ENCODE measurements around the gene MDH2. TPM values are rescaled to one million over a fixed set of nuclear protein-coding genes. Genes with fewer than 3 reads are reported as not detected.

The MDH2 gene
- total and polyA plus RNA-seq, 2 experiments from 2014 or later, result 150 to 180 TPM

DNA sequence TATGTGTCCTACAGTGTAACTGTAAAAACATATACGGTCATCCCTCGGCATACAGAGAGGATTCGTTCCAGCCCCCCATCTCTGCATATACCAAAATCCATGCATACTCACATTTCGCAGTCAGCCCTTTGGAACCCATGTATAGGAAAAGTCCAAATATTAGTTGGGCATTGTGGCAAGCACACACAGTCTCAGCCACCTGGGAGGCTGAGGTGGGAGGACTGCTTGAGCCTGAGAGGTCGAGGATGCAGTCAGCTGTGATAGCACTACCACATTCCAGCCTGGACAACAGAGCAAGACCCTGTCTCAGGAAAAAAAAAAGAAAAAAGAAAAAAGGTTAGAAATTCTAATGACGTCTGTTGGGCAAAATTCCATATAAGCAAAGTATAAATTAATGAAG, 29.1 kb downstream of the MDH2 start:
- Histone ChIP-seq H3K4me2 (no peak overlapping the region), H3F3A (replicated peaks; ENCODE audit: low read depth) (no peaks in the 10 kb centered on the region), H3K27ac (ENCODE audit: low read depth) (no peak overlapping the region), H3K4me3 (no peak overlapping the region), H3K79me2 (replicated peaks; ENCODE audit: insufficient read depth) (no peaks in the 10 kb centered on the region), H3K9me2 (ENCODE audit: insufficient read depth) (no peaks in the 10 kb centered on the region), H2AFZ (no peak overlapping the region), H3K4me1 (ENCODE audit: insufficient read depth) (no peaks in the 10 kb centered on the region), H3K36me3 (ENCODE audit: insufficient read depth) (no peaks in the 10 kb centered on the region), H3K27me3 (ENCODE audit: insufficient read depth) (no peaks in the 10 kb centered on the region), H4K20me1 (replicated peaks; ENCODE audit: insufficient read depth) (no peaks in the 10 kb centered on the region)
- peaks cover 2% of the 10 kb centered on the region; the same call in 2 of the 3 replicates for H3K4me1 Mint-ChIP-seq
- TF ChIP-seq JUNB (IDR thresholded peaks at IDR 0.05; ENCODE audit: unreplicated experiment) (no peak), ZNF331 (CRISPR knock-in tag; IDR thresholded peaks at IDR 0.05; ENCODE audit: low read depth) (no peak), ZNF114 (CRISPR knock-in tag; IDR thresholded peaks at IDR 0.05) (no peak), NANOG (IDR thresholded peaks at IDR 0.05; ENCODE audit: borderline replicate concordance) (no peak)
- H3K27me3 Mint-ChIP-seq (ENCODE audit: insufficient read depth, low read depth, poor library complexity), result peaks cover 3% of the 10 kb centered on the region
- ATAC-seq (no peak), DNase-seq (ENCODE audit: low spot score) (no peak)
- no peaks in the 10 kb centered on the region; the same call in 2 of the 3 replicates for H3K36me3 Mint-ChIP-seq (ENCODE audit: low read depth)
- no peak overlapping the region for H3K4me3 Mint-ChIP-seq
- no peak overlapping the region for H3K27ac Mint-ChIP-seq
- H3K9me3 Mint-ChIP-seq, result no peaks in the 10 kb centered on the region; the same call in 2 of the 3 replicates

DNA sequence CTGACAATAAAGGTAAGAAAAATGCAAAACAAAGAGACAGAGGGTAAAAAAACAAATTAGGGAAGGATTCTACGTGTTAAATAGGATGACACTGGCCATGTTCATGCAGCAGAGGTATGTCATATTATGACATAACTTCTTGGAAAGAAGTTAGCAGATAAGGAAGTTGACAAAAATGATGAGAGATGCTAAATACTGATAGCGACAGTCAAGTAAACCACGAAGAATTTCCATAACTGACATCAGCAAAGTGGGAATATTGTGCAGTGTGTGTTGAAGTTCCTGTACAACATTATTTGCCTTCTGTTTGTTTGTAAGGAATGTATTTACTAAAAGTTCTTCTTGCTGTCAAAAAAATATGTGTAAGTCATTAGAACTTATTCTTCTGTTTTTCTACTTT, 29.5 kb downstream of the MDH2 start:
- H3K36me3 ChIP-seq (ENCODE audit: insufficient read depth), result no peaks in the 10 kb centered on the region
- no peak overlapping the region for H2AFZ ChIP-seq
- no peaks in the 10 kb centered on the region for H3K4me1 ChIP-seq (ENCODE audit: insufficient read depth)
- peaks cover 2% of the 10 kb centered on the region; the same call in 2 of the 3 replicates for H3K4me1 Mint-ChIP-seq
- no peak overlapping the region for H3K4me2 ChIP-seq
- H3K36me3 Mint-ChIP-seq (ENCODE audit: low read depth), result no peaks in the 10 kb centered on the region; the same call in 2 of the 3 replicates
- no peak overlapping the region for H3K4me3 ChIP-seq
- no peak for ATAC-seq
- no peaks in the 10 kb centered on the region for H3K27me3 Mint-ChIP-seq (ENCODE audit: insufficient read depth, low read depth, poor library complexity)
- no peak for DNase-seq (ENCODE audit: low spot score)
- no peak overlapping the region for H3K27ac ChIP-seq (ENCODE audit: low read depth)
- H3K27me3 ChIP-seq (ENCODE audit: insufficient read depth), result no peaks in the 10 kb centered on the region
- no peaks in the 10 kb centered on the region for H4K20me1 ChIP-seq (replicated peaks; ENCODE audit: insufficient read depth)
- H3F3A ChIP-seq (replicated peaks; ENCODE audit: low read depth), result no peaks in the 10 kb centered on the region
- H3K9me3 Mint-ChIP-seq, result no peaks in the 10 kb centered on the region; the same call in 2 of the 3 replicates
- H3K79me2 ChIP-seq (replicated peaks; ENCODE audit: insufficient read depth), result no peaks in the 10 kb centered on the region
- H3K27ac Mint-ChIP-seq, result no peak overlapping the region
- H3K4me3 Mint-ChIP-seq, result no peak overlapping the region
- no peaks in the 10 kb centered on the region for H3K9me2 ChIP-seq (ENCODE audit: insufficient read depth)
- TF ChIP-seq POLR2AphosphoS5 (IDR thresholded peaks at IDR 0.05; ENCODE audit: low read depth) (no peak), ZNF331 (CRISPR knock-in tag; IDR thresholded peaks at IDR 0.05; ENCODE audit: low read depth) (no peak), ZNF114 (CRISPR knock-in tag; IDR thresholded peaks at IDR 0.05) (no peak), CREB1 (CRISPR knock-in tag; IDR thresholded peaks at IDR 0.05; ENCODE audit: low read depth) (no peak), EZH2phosphoT487 (IDR thresholded peaks at IDR 0.05; ENCODE audit: unreplicated experiment) (no peak), NANOG (IDR thresholded peaks at IDR 0.05; ENCODE audit: borderline replicate concordance) (no peak), EZH2 (IDR thresholded peaks at IDR 0.05; ENCODE audit: low read depth, unreplicated experiment) (no peak), STAT1 (IDR thresholded peaks at IDR 0.05; ENCODE audit: unreplicated experiment) (no peak)
- TF ChIP-seq, protein P1, sequence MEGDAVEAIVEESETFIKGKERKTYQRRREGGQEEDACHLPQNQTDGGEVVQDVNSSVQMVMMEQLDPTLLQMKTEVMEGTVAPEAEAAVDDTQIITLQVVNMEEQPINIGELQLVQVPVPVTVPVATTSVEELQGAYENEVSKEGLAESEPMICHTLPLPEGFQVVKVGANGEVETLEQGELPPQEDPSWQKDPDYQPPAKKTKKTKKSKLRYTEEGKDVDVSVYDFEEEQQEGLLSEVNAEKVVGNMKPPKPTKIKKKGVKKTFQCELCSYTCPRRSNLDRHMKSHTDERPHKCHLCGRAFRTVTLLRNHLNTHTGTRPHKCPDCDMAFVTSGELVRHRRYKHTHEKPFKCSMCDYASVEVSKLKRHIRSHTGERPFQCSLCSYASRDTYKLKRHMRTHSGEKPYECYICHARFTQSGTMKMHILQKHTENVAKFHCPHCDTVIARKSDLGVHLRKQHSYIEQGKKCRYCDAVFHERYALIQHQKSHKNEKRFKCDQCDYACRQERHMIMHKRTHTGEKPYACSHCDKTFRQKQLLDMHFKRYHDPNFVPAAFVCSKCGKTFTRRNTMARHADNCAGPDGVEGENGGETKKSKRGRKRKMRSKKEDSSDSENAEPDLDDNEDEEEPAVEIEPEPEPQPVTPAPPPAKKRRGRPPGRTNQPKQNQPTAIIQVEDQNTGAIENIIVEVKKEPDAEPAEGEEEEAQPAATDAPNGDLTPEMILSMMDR (conservative IDR thresholded peaks at IDR 0.05; ENCODE audit: low read depth in 2 of 2), result no peak
- TF ChIP-seq, protein P2, sequence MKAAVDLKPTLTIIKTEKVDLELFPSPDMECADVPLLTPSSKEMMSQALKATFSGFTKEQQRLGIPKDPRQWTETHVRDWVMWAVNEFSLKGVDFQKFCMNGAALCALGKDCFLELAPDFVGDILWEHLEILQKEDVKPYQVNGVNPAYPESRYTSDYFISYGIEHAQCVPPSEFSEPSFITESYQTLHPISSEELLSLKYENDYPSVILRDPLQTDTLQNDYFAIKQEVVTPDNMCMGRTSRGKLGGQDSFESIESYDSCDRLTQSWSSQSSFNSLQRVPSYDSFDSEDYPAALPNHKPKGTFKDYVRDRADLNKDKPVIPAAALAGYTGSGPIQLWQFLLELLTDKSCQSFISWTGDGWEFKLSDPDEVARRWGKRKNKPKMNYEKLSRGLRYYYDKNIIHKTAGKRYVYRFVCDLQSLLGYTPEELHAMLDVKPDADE (IDR thresholded peaks at IDR 0.05), result no peak
- TF ChIP-seq, protein P3, sequence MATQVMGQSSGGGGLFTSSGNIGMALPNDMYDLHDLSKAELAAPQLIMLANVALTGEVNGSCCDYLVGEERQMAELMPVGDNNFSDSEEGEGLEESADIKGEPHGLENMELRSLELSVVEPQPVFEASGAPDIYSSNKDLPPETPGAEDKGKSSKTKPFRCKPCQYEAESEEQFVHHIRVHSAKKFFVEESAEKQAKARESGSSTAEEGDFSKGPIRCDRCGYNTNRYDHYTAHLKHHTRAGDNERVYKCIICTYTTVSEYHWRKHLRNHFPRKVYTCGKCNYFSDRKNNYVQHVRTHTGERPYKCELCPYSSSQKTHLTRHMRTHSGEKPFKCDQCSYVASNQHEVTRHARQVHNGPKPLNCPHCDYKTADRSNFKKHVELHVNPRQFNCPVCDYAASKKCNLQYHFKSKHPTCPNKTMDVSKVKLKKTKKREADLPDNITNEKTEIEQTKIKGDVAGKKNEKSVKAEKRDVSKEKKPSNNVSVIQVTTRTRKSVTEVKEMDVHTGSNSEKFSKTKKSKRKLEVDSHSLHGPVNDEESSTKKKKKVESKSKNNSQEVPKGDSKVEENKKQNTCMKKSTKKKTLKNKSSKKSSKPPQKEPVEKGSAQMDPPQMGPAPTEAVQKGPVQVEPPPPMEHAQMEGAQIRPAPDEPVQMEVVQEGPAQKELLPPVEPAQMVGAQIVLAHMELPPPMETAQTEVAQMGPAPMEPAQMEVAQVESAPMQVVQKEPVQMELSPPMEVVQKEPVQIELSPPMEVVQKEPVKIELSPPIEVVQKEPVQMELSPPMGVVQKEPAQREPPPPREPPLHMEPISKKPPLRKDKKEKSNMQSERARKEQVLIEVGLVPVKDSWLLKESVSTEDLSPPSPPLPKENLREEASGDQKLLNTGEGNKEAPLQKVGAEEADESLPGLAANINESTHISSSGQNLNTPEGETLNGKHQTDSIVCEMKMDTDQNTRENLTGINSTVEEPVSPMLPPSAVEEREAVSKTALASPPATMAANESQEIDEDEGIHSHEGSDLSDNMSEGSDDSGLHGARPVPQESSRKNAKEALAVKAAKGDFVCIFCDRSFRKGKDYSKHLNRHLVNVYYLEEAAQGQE (IDR thresholded peaks at IDR 0.05; ENCODE audit: unreplicated experiment), result no peak
